Trophoblast cell (in vitro differentiated cells and primary cell): ENCODE data around the gene ISG20.
A peak's percentile ranks its signal among the peaks of the same experiment; 100 is the strongest.

Experiments
- DNase-seq, 2 donors: peaks; one replicate each; pipeline ENCODE4 v3.0.0-alpha.2; 2016
- H2AFZ ChIP-seq: 2 replicates; pipeline ENCODE4 v1.6.1; 2013; ENCODE audit warnings: low read length, moderate library complexity, mild to moderate bottlenecking; ENCODE audit not compliant: insufficient read depth, poor library complexity
- H2AK5ac ChIP-seq: 2 replicates; pipeline ENCODE4 v1.6.1; 2013; ENCODE audit warnings: mild to moderate bottlenecking, low read length
- H2BK120ac ChIP-seq: 2 replicates; pipeline ENCODE4 v1.6.1; 2013; ENCODE audit warnings: low read length, mild to moderate bottlenecking, moderate library complexity; ENCODE audit not compliant: insufficient read depth, poor library complexity
- H2BK12ac ChIP-seq: 2 replicates; pipeline ENCODE4 v1.6.1; 2013; ENCODE audit warnings: mild to moderate bottlenecking, low read length, moderate library complexity
- H2BK5ac ChIP-seq: 2 replicates; pipeline ENCODE4 v1.6.1; 2013; ENCODE audit warnings: low read length, low read depth, moderate library complexity, mild to moderate bottlenecking; ENCODE audit not compliant: poor library complexity
- H3K14ac ChIP-seq: 2 replicates; pipeline ENCODE4 v1.6.1; 2013; ENCODE audit warnings: mild to moderate bottlenecking, low read length
- H3K18ac ChIP-seq: 2 replicates; pipeline ENCODE4 v1.6.1; 2013; ENCODE audit warnings: mild to moderate bottlenecking, low read length
- H3K23ac ChIP-seq: 2 replicates; pipeline ENCODE4 v1.6.1; 2013; ENCODE audit warnings: low read length
- H3K27ac ChIP-seq: 2 replicates; pipeline ENCODE4 v1.5.1; 2013; ENCODE audit warnings: low read depth, mild to moderate bottlenecking, inconsistent platforms, low read length, moderate library complexity
- H3K27me3 ChIP-seq: 2 replicates; pipeline ENCODE4 v1.6.1; 2013; ENCODE audit warnings: inconsistent platforms, mild to moderate bottlenecking, low read length, moderate library complexity; ENCODE audit not compliant: insufficient read depth
- H3K36me3 ChIP-seq, 2 experiments: 1 replicate in 1 of 2; 2 replicates in 1 of 2; pipeline ENCODE4 v1.6.1; 2013; ENCODE audit warnings: low read length in 2 of 2, mild to moderate bottlenecking in 2 of 2, moderate library complexity in 1 of 2; ENCODE audit not compliant: insufficient read depth in 2 of 2, control insufficient read depth in 1 of 2
- H3K4ac ChIP-seq: 2 replicates; pipeline ENCODE4 v1.6.1; 2013; ENCODE audit warnings: low read depth, mild to moderate bottlenecking, low read length, moderate library complexity
- H3K4me1 ChIP-seq, 2 experiments: 1 replicate in 1 of 2; 2 replicates in 1 of 2; pipeline ENCODE4 v1.6.1; 2013; ENCODE audit warnings: low read length in 2 of 2, mild to moderate bottlenecking in 2 of 2, moderate library complexity in 1 of 2; ENCODE audit not compliant: insufficient read depth in 2 of 2, control insufficient read depth in 1 of 2
- H3K4me2 ChIP-seq: 2 replicates; pipeline ENCODE4 v1.6.1; 2013; ENCODE audit warnings: inconsistent platforms, mild to moderate bottlenecking, low read length, moderate library complexity
- H3K4me3 ChIP-seq: 2 replicates; pipeline ENCODE4 v1.5.1; 2013; ENCODE audit warnings: mild to moderate bottlenecking, low read depth, low read length, inconsistent platforms
- H3K79me1 ChIP-seq: one replicate; pipeline ENCODE4 v1.6.1; 2013; ENCODE audit warnings: low read length
- H3K79me2 ChIP-seq: 2 replicates; pipeline ENCODE4 v1.6.1; 2013; ENCODE audit warnings: low read length, mild to moderate bottlenecking; ENCODE audit not compliant: control insufficient read depth, insufficient read depth, poor library complexity
- H3K9ac ChIP-seq: 2 replicates; pipeline ENCODE4 v1.6.1; 2013; ENCODE audit warnings: mild to moderate bottlenecking, low read length
- H3K9me3 ChIP-seq: 2 replicates; pipeline ENCODE4 v1.6.1; 2013; ENCODE audit warnings: low read depth, mild to moderate bottlenecking, control low read depth, inconsistent platforms, low read length; ENCODE audit not compliant: insufficient read depth
- H4K12ac ChIP-seq: 2 replicates; pipeline ENCODE4 v1.6.1; 2013; ENCODE audit warnings: low read depth, mild to moderate bottlenecking, low read length, moderate library complexity
- H4K8ac ChIP-seq: 2 replicates; pipeline ENCODE4 v1.6.1; 2013; ENCODE audit warnings: low read depth, mild to moderate bottlenecking, low read length, moderate library complexity
- H4K91ac ChIP-seq: one replicate; pipeline ENCODE4 v1.6.1; 2013; ENCODE audit warnings: low read depth, mild to moderate bottlenecking, low read length, moderate library complexity
- WGBS: extraction: QIAGEN DNeasy Blood & Tissue Kit; methylation state at CpG from one replicate; pipeline ENCODE4 v1.1.7; 2013; ENCODE audit warnings: missing lambda C conversion rate; ENCODE audit not compliant: insufficient read length, insufficient coverage; ENCODE audit errors: extremely low coverage; 5-methylcytosine and 5-hydroxymethylcytosine counted together

The ISG20 gene

DNA sequence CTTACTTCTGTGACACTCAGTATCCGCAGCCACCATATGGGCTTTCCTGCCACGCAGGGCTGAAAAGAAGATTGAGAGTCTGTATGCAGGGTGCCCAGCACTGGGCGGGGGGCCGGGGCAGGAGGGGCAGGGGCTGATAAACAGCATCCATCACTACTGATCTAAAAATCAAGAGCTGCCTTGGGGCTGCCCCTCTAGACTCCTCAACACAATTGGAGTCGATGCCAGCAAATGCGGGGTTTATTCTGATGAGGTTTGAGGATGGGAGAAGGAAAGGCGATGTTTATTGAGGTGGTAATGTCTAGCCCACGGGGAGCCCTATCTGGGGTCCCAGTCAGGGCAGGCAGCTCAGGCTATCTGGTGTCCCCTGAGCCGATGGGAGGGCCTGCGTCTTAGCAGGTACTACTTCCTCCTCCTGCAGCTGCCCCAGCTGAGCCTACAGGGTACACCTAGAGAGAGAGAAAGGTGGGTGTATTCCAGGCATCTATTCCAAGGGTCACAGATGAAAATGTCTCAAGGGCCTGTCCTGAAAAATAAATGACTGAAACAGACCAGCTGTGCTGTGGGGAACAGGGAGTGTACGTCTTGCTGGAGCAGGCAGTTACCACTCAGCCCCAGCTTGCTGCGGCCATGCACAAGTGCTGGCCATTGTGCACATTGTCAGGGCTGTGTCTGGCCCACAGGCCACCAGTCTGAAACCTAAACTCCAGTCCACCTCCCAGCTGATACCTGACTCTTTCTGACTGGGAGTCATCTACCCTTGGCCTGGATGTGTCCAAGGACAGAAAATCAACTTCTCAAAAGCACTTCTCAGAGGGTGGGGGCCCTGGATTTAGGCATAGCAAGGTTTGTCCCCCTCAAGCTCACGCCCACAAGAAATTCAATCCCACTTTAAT, 19.5 kb downstream of the ISG20 start:
- H4K12ac ChIP-seq = no peak overlapping the region

GRCh38 chr15:88658972-88659931, 20.4 kb downstream of the ISG20 start:
- peak overlapping the region; percentile 61 for H4K91ac ChIP-seq
- no peak overlapping the region for H3K4me3 ChIP-seq
- H3K9me3 ChIP-seq = no peaks in the 10 kb centered on the region
- no peaks in the 10 kb centered on the region for H3K79me2 ChIP-seq
- no peaks in the 10 kb centered on the region for H3K27me3 ChIP-seq
- H2BK5ac ChIP-seq = no peak overlapping the region
- H3K4me1 ChIP-seq = peaks cover 20 to 21% of the 10 kb centered on the region in 2 experiments
- H3K27ac ChIP-seq = no peak overlapping the region
- no peaks in the 10 kb centered on the region for H3K36me3 ChIP-seq
- no peak overlapping the region for H3K14ac ChIP-seq
- H4K8ac ChIP-seq = no peak overlapping the region
- peak overlapping the region; percentile 6 for H2BK120ac ChIP-seq
- WGBS = no CpG with 5 or more reads among the region's 18 CpGs
- no peak overlapping the region for H3K23ac ChIP-seq
- H3K9ac ChIP-seq = no peak overlapping the region
- H2BK12ac ChIP-seq = no peak overlapping the region
- no peak overlapping the region for H3K4ac ChIP-seq
- no peak overlapping the region for H4K12ac ChIP-seq
- no peaks in the 10 kb centered on the region for H3K79me1 ChIP-seq
- no peak overlapping the region for H3K18ac ChIP-seq
- no peak overlapping the region for H2AK5ac ChIP-seq
- no peak overlapping the region for H3K4me2 ChIP-seq
- H2AFZ ChIP-seq = no peak overlapping the region
- peak in 1 of 2 donors; percentile 12 for DNase-seq

More for the DNA sequence above, 19.5 kb downstream of the ISG20 start:
- Histone ChIP-seq H2BK120ac (no peak overlapping the region), H3K4ac (no peak overlapping the region), H3K79me2 (no peaks in the 10 kb centered on the region), H3K4me2 (no peak overlapping the region), H3K9me3 (no peaks in the 10 kb centered on the region), H4K8ac (no peak overlapping the region), H3K79me1 (no peaks in the 10 kb centered on the region), H3K9ac (no peak overlapping the region), H3K4me1 (peaks cover 20 to 21% of the 10 kb centered on the region in 2 experiments), H3K36me3 (no peaks in the 10 kb centered on the region), H2AFZ (no peak overlapping the region), H3K18ac (no peak overlapping the region), H3K4me3 (no peak overlapping the region), H3K14ac (no peak overlapping the region), H3K23ac (no peak overlapping the region), H3K27ac (no peak overlapping the region), H2BK12ac (peak overlapping the region; percentile 79), H4K91ac (peak overlapping the region; percentile 41), H2BK5ac (no peak overlapping the region), H3K27me3 (no peaks in the 10 kb centered on the region), H2AK5ac (no peak overlapping the region)
- WGBS = no CpG with 5 or more reads among the region's 13 CpGs
- no peak for DNase-seq

DNA sequence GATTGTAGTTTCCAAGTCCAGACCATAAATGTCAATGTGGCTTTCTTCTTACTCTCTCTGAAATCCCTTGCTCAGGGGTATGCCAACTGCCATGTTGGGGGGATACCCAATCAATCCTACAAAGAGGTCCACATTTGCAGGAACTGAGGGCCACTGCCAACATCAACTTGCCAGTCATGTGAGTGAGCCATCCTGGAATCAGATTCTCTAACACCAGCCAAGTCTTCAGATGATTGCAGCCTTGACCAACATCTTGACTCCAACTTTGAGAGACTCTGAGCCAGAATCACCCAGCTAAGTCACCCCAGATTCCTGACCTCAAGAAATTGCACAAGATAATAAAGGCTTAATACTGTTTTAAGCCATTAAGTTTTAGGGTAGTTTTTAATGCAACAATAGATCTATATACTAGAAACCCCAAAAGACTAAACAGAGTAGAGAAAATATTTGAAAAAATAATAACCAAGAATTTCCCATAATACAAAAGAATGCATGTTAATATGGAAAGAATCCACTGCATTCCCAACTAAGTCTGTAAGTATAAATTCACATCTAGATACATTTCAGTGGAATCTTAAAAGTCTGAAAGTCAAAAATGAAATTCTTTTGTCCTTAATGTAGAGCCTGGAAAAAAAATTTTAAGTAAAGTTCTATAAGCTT, 22.4 kb downstream of the ISG20 start:
- Histone ChIP-seq H2BK12ac (no peak overlapping the region), H3K79me1 (no peaks in the 10 kb centered on the region), H3K4me2 (no peak overlapping the region), H3K36me3 (no peaks in the 10 kb centered on the region), H4K91ac (no peak overlapping the region), H3K18ac (no peak overlapping the region), H2BK120ac (no peak overlapping the region), H3K4me3 (no peak overlapping the region), H4K8ac (no peak overlapping the region), H3K9me3 (no peaks in the 10 kb centered on the region), H3K23ac (no peak overlapping the region), H2BK5ac (no peak overlapping the region), H3K4me1 (peaks cover 20 to 21% of the 10 kb centered on the region in 2 experiments), H2AK5ac (no peak overlapping the region), H3K27me3 (no peaks in the 10 kb centered on the region), H4K12ac (no peak overlapping the region), H2AFZ (no peak overlapping the region), H3K79me2 (no peaks in the 10 kb centered on the region), H3K4ac (no peak overlapping the region), H3K9ac (no peak overlapping the region), H3K14ac (no peak overlapping the region), H3K27ac (no peak overlapping the region)
- DNase-seq = no peak
